ENCODE results near the gene STK38L. TPM values are rescaled to one million over a fixed set of nuclear protein-coding genes. Genes with fewer than 3 reads are reported as not detected.
A peak's percentile ranks its signal among the peaks of the same experiment; 100 is the strongest.

Gene STK38L
- total and polyA plus RNA-seq, 10 of the 15 experiments (the other 5 are each of a cell fraction or from before 2014, with no cell fraction given): 43.0 to 154 (median 115) TPM

- 0 out of 2 replicates have a peak, but pooled peaks have one; percentile 52 for TF ChIP-seq MEF2A (IDR thresholded peaks at IDR 0.05; ENCODE audit: insufficient read depth, low read depth, low read length)
- TF ChIP-seq MEF2B (IDR thresholded peaks at IDR 0.05; ENCODE audit: partially characterized antibody, poor library complexity, severe bottlenecking): no peak
- TF ChIP-seq ZNF687 (IDR thresholded peaks at IDR 0.05): 0 out of 2 replicates have a peak, but pooled peaks have one; percentile 31
- peak; percentile 85 for TF ChIP-seq ATF7 (IDR thresholded peaks at IDR 0.05; ENCODE audit: low read depth)
- TF ChIP-seq EGR1 (IDR thresholded peaks at IDR 0.05; ENCODE audit: borderline replicate concordance in 1 of 2, low read depth in 2 of 2, low read length in 2 of 2): no peak
- no peak for TF ChIP-seq MAX (IDR thresholded peaks at IDR 0.05; ENCODE audit: low read depth, low read length)
- TF ChIP-seq FOXM1 (IDR thresholded peaks at IDR 0.05; ENCODE audit: low read depth, low read length): peak; percentile 89; the same call in 1 of the 2 replicates
- TF ChIP-seq REST (IDR thresholded peaks at IDR 0.05; ENCODE audit: low read depth, low read length): no peak
- TF ChIP-seq ZBTB40 (IDR thresholded peaks at IDR 0.05; ENCODE audit: borderline replicate concordance): no peak
- no peak for TF ChIP-seq NFYB (IDR thresholded peaks at IDR 0.05; ENCODE audit: insufficient read depth, low read depth, low read length)
- no peak for TF ChIP-seq TAF1 (IDR thresholded peaks at IDR 0.05; ENCODE audit: borderline replicate concordance, low read depth, low read length)
- TF ChIP-seq HDGF (IDR thresholded peaks at IDR 0.05): no peak
- TF ChIP-seq MYB (IDR thresholded peaks at IDR 0.05; ENCODE audit: borderline replicate concordance, low read depth, low read length): no peak
- TF ChIP-seq MTA2 (IDR thresholded peaks at IDR 0.05; ENCODE audit: low read depth): peak; percentile 49; the same call in 1 of the 2 replicates
- no peak for TF ChIP-seq ESRRA (IDR thresholded peaks at IDR 0.05; ENCODE audit: low read length)
- peak in 1 of 2 experiments; percentile 62; a peak in 1 of 4 replicates for TF ChIP-seq SRF (IDR thresholded peaks at IDR 0.05; ENCODE audit: low read depth in 2 of 2, low read length in 2 of 2)
- no peak for TF ChIP-seq POU2F2 (IDR thresholded peaks at IDR 0.05; ENCODE audit: borderline replicate concordance, low read depth, low read length)
These were observed 1.1 kb upstream of the STK38L start (continued) for GRCh38 chr12:27243006-27243405.

All from GM12878 (cell line).